ENCODE measurements around the gene LIMCH1.

- TF ChIP-seq, protein P1, sequence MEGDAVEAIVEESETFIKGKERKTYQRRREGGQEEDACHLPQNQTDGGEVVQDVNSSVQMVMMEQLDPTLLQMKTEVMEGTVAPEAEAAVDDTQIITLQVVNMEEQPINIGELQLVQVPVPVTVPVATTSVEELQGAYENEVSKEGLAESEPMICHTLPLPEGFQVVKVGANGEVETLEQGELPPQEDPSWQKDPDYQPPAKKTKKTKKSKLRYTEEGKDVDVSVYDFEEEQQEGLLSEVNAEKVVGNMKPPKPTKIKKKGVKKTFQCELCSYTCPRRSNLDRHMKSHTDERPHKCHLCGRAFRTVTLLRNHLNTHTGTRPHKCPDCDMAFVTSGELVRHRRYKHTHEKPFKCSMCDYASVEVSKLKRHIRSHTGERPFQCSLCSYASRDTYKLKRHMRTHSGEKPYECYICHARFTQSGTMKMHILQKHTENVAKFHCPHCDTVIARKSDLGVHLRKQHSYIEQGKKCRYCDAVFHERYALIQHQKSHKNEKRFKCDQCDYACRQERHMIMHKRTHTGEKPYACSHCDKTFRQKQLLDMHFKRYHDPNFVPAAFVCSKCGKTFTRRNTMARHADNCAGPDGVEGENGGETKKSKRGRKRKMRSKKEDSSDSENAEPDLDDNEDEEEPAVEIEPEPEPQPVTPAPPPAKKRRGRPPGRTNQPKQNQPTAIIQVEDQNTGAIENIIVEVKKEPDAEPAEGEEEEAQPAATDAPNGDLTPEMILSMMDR (IDR thresholded peaks at IDR 0.05): no peak
- TF ChIP-seq POLR2A (IDR thresholded peaks at IDR 0.05): no peak
Observed at GRCh38 chr4:41638866-41639265, 100.9 kb downstream of the LIMCH1 start.
